ENCODE results near the gene OR2T29. TPM values are rescaled to one million over a fixed set of nuclear protein-coding genes. Genes with fewer than 3 reads are reported as not detected.
"Not testable (repeated sequence)": the region's sequence is repeated elsewhere in the genome, so short reads cannot be mapped to it uniquely, and the experiment has no call there.

OR2T29 gene
- total and polyA plus RNA-seq, 4 donors, result not detected

GRCh38 chr1:248521856-248522255 lies 40.7 kb downstream of the OR2T29 start:
- Histone ChIP-seq H3K9me3 (ENCODE audit: control insufficient read depth in 4 of 4, insufficient read depth in 3 of 4, low read length in 3 of 4) (peaks cover 0 to 3% (median 0%) of the 10 kb centered on the region in 4 donors), H3K36me3 (ENCODE audit: control insufficient read depth in 4 of 4, insufficient read depth in 4 of 4, low read length in 4 of 4) (no peaks in the 10 kb centered on the region), H3K27ac (ENCODE audit: low read depth in 1 of 2, low read length in 1 of 2) (no peak overlapping the region), H3K9ac (ENCODE audit: insufficient read depth in 1 of 2, low read length in 2 of 2) (no peak overlapping the region), H3K4me1 (ENCODE audit: control insufficient read depth in 5 of 5, insufficient read depth in 5 of 5, low read length in 5 of 5) (no peaks in the 10 kb centered on the region), H3K4me3 (no peak overlapping the region), H3K27me3 (ENCODE audit: control insufficient read depth in 3 of 3, insufficient read depth in 3 of 3, low read length in 2 of 3) (no peaks in the 10 kb centered on the region)
- no peak for TF ChIP-seq CTCF (IDR thresholded peaks at IDR 0.05; ENCODE audit: control extremely low read depth, extremely low read depth)
- WGBS, 2 donors, result 89 to 94% methylated on average over 12 of the region's 12 CpGs
- DNase-seq (no peak), ATAC-seq (ENCODE audit: insufficient read depth, low FRiP score) (no peak)

GRCh38 chr1:248510217-248510616 lies 52.4 kb downstream of the OR2T29 start:
- H3K27ac ChIP-seq (ENCODE audit: low read depth in 1 of 2, low read length in 1 of 2); H3K36me3 ChIP-seq (ENCODE audit: control insufficient read depth in 4 of 4, insufficient read depth in 4 of 4, low read length in 4 of 4); DNase-seq; H3K4me3 ChIP-seq; ATAC-seq (ENCODE audit: insufficient read depth, low FRiP score); H3K9me3 ChIP-seq (ENCODE audit: control insufficient read depth in 4 of 4, insufficient read depth in 3 of 4, low read length in 3 of 4); H3K27me3 ChIP-seq (ENCODE audit: control insufficient read depth in 3 of 3, insufficient read depth in 3 of 3, low read length in 2 of 3); H3K4me1 ChIP-seq (ENCODE audit: control insufficient read depth in 5 of 5, insufficient read depth in 5 of 5, low read length in 5 of 5); H3K9ac ChIP-seq (ENCODE audit: insufficient read depth in 1 of 2, low read length in 2 of 2): not testable (repeated sequence)

- not testable (repeated sequence) for H3K4me3 ChIP-seq; H3K9ac ChIP-seq (ENCODE audit: insufficient read depth in 1 of 2, low read length in 2 of 2); H3K4me1 ChIP-seq (ENCODE audit: control insufficient read depth in 5 of 5, insufficient read depth in 5 of 5, low read length in 5 of 5); DNase-seq; H3K27ac ChIP-seq (ENCODE audit: low read depth in 1 of 2, low read length in 1 of 2); H3K27me3 ChIP-seq (ENCODE audit: control insufficient read depth in 3 of 3, insufficient read depth in 3 of 3, low read length in 2 of 3); ATAC-seq (ENCODE audit: insufficient read depth, low FRiP score); H3K9me3 ChIP-seq (ENCODE audit: control insufficient read depth in 4 of 4, insufficient read depth in 3 of 4, low read length in 3 of 4); H3K36me3 ChIP-seq (ENCODE audit: control insufficient read depth in 4 of 4, insufficient read depth in 4 of 4, low read length in 4 of 4)
- WGBS, 2 donors, result no CpG with 5 or more reads among the region's 2 CpGs
These were observed 54.8 kb downstream of the OR2T29 start, which contains the start of gene OR2G6 for GRCh38 chr1:248507773-248508172. Gene OR2G6 (plus strand): TSS chr1:248508073. CDS start chr1:248521647, 13,574 bp downstream.

Small RNA genes within 50 kb of the gene (small RNA-seq; reads per million reads assigned to genes)
- not detected for gene RF00019 (ENCODE audit: low replicate concordance)

Other genes starting within 250 kb of the OR2T29 start
- not detected for gene OR2M7, start 238.2 kb downstream of the OR2T29 start, total RNA-seq
- not detected for gene OR2M7, start 238.2 kb downstream of the OR2T29 start, polyA plus RNA-seq
- gene OR14C36, start 214.0 kb downstream of the OR2T29 start, total RNA-seq, result not detected
- not detected for gene OR14C36, start 214.0 kb downstream of the OR2T29 start, polyA plus RNA-seq
- gene OR2T4, start 201.1 kb downstream of the OR2T29 start, total RNA-seq, result not detected
- gene OR2T4, start 201.1 kb downstream of the OR2T29 start, polyA plus RNA-seq, result not detected
- not detected for gene OR2T6, start 187.0 kb downstream of the OR2T29 start, total RNA-seq
- not detected for gene OR2T6, start 187.0 kb downstream of the OR2T29 start, polyA plus RNA-seq
- gene OR2T1, start 159.7 kb downstream of the OR2T29 start, total RNA-seq, result not detected
- not detected for gene OR2T1, start 159.7 kb downstream of the OR2T29 start, polyA plus RNA-seq
- not detected for gene OR2T2, start 117.1 kb downstream of the OR2T29 start, total RNA-seq
- not detected for gene OR2T2, start 117.1 kb downstream of the OR2T29 start, polyA plus RNA-seq
- gene OR2T3, start 89.4 kb downstream of the OR2T29 start, total RNA-seq, result not detected
- gene OR2T3, start 89.4 kb downstream of the OR2T29 start, polyA plus RNA-seq, result not detected
- gene OR2T5, start 74.2 kb downstream of the OR2T29 start, total RNA-seq, result not detected
- gene OR2T5, start 74.2 kb downstream of the OR2T29 start, polyA plus RNA-seq, result not detected
- gene OR2G6, start 54.7 kb downstream of the OR2T29 start, total RNA-seq, result not detected
- not detected for gene OR2G6, start 54.7 kb downstream of the OR2T29 start, polyA plus RNA-seq
- not detected for gene OR2T34, start 12.0 kb upstream of the OR2T29 start, total RNA-seq
- gene OR2T34, start 12.0 kb upstream of the OR2T29 start, polyA plus RNA-seq, result not detected
- gene OR2T10, start 34.9 kb upstream of the OR2T29 start, total RNA-seq, result not detected
- not detected for gene OR2T10, start 34.9 kb upstream of the OR2T29 start, polyA plus RNA-seq
- gene OR2T11, start 72.3 kb upstream of the OR2T29 start, total RNA-seq, result not detected
- not detected for gene OR2T11, start 72.3 kb upstream of the OR2T29 start, polyA plus RNA-seq
- not detected for gene OR2T35, start 82.5 kb upstream of the OR2T29 start, total RNA-seq
- gene OR2T35, start 82.5 kb upstream of the OR2T29 start, polyA plus RNA-seq, result not detected
- gene OR2T27, start 92.8 kb upstream of the OR2T29 start, total RNA-seq, result not detected
- not detected for gene OR2T27, start 92.8 kb upstream of the OR2T29 start, polyA plus RNA-seq
- gene OR14I1, start 140.0 kb upstream of the OR2T29 start, total RNA-seq, result not detected
- not detected for gene OR14I1, start 140.0 kb upstream of the OR2T29 start, polyA plus RNA-seq
- gene LYPD8, start 193.0 kb upstream of the OR2T29 start, total RNA-seq, result not detected
- not detected for gene LYPD8, start 193.0 kb upstream of the OR2T29 start, polyA plus RNA-seq

All from lung (tissue), 13 donors.